ENCODE data around the gene ANTXR1.
"Not testable (repeated sequence)": the region's sequence is repeated elsewhere in the genome, so short reads cannot be mapped to it uniquely, and the experiment has no call there.

ANTXR1 gene

GRCh38 chr2:69167469-69167822, 154.5 kb downstream of the ANTXR1 start:
- DNase-seq = no peak

- peak; percentile 52 for DNase-seq
These were observed 155.3 kb downstream of the ANTXR1 start for GRCh38 chr2:69168144-69168813.

GRCh38 chr2:69168950-69169654, 156.1 kb downstream of the ANTXR1 start:
- peak; percentile 75 for DNase-seq

- no peak for DNase-seq
These were observed 156.8 kb downstream of the ANTXR1 start for GRCh38 chr2:69169655-69170389.

- DNase-seq = peak; percentile 63
These were observed 157.7 kb downstream of the ANTXR1 start for GRCh38 chr2:69170661-69171060.

GRCh38 chr2:69171116-69171896, 158.3 kb downstream of the ANTXR1 start:
- DNase-seq = no peak

GRCh38 chr2:69171897-69172525, 159.0 kb downstream of the ANTXR1 start:
- DNase-seq = no peak

GRCh38 chr2:69173706-69174105, 160.7 kb downstream of the ANTXR1 start:
- DNase-seq = no peak

GRCh38 chr2:69174211-69174610, 161.2 kb downstream of the ANTXR1 start:
- DNase-seq = not testable (repeated sequence)

GRCh38 chr2:69175790-69176715, 163.1 kb downstream of the ANTXR1 start:
- peak; percentile 17 for DNase-seq

GRCh38 chr2:69177063-69177771, 164.2 kb downstream of the ANTXR1 start:
- DNase-seq = peak; percentile 98

- peak; percentile 98 for DNase-seq
These were observed 165.0 kb downstream of the ANTXR1 start for GRCh38 chr2:69177785-69178636.

GRCh38 chr2:69178756-69179155, 165.8 kb downstream of the ANTXR1 start:
- peak; percentile 86 for DNase-seq

- DNase-seq = no peak
These were observed 167.2 kb downstream of the ANTXR1 start for GRCh38 chr2:69180227-69180626.

- DNase-seq = no peak
These were observed 168.0 kb downstream of the ANTXR1 start for GRCh38 chr2:69180974-69181373.

- no peak for DNase-seq
These were observed 168.9 kb downstream of the ANTXR1 start for GRCh38 chr2:69181806-69182427.

GRCh38 chr2:69183659-69184058, 170.7 kb downstream of the ANTXR1 start:
- DNase-seq = no peak

- DNase-seq = no peak
These were observed 171.2 kb downstream of the ANTXR1 start for GRCh38 chr2:69184224-69184623.

- no peak for DNase-seq
These were observed 172.8 kb downstream of the ANTXR1 start for GRCh38 chr2:69185807-69186206.

All from NCI-H82 (cell line).